Neural cell (in vitro differentiated cells): ENCODE measurements around the gene GOLGA6L6.
"Not testable (repeated sequence)": the region's sequence is repeated elsewhere in the genome, so short reads cannot be mapped to it uniquely, and the experiment has no call there.

Source experiments
- EP300 ChIP-seq: fragments of 450-650 bp; conservative IDR thresholded peaks from 2 replicates; pipeline ENCODE4 v1.6.1; 2014; ENCODE audit warnings: antibody characterized with exemption, mild to moderate bottlenecking, moderate library complexity; ENCODE audit not compliant: poor library complexity, severe bottlenecking
- EZH2 ChIP-seq: fragments of 200-600, 300-800 bp; shearing (Covaris generic), sonication (generic); IDR thresholded peaks from 2 replicates; pipeline ENCODE4 v1.6.1; 2014; ENCODE audit warnings: antibody characterized with exemption, low read length, borderline replicate concordance, mild to moderate bottlenecking; ENCODE audit not compliant: insufficient read depth, poor library complexity, severe bottlenecking
- MXI1 ChIP-seq: fragments of 450-650 bp; conservative IDR thresholded peaks from 2 replicates; pipeline ENCODE4 v1.6.1; 2014; ENCODE audit warnings: antibody characterized with exemption, mild to moderate bottlenecking; ENCODE audit not compliant: poor library complexity, severe bottlenecking
- POLR2AphosphoS5 ChIP-seq: IDR thresholded peaks from 2 replicates; pipeline ENCODE4 v1.6.1; 2012
- SMC3 ChIP-seq: fragments of 450-650 bp; conservative IDR thresholded peaks from 2 replicates; pipeline ENCODE4 v1.6.1; 2014; ENCODE audit warnings: antibody characterized with exemption, mild to moderate bottlenecking, moderate library complexity; ENCODE audit not compliant: poor library complexity
- TF ChIP-seq, protein P1 (sequence below): IDR thresholded peaks from 2 replicates; pipeline ENCODE4 v1.6.1; 2012; ENCODE audit warnings: borderline replicate concordance
- TF ChIP-seq, protein P2 (sequence below): fragments of 450-650 bp; IDR thresholded peaks from 2 replicates; pipeline ENCODE4 v1.5.1; 2014; ENCODE audit warnings: antibody characterized with exemption, mild to moderate bottlenecking, moderate library complexity; ENCODE audit not compliant: poor library complexity, severe bottlenecking

DNA sequence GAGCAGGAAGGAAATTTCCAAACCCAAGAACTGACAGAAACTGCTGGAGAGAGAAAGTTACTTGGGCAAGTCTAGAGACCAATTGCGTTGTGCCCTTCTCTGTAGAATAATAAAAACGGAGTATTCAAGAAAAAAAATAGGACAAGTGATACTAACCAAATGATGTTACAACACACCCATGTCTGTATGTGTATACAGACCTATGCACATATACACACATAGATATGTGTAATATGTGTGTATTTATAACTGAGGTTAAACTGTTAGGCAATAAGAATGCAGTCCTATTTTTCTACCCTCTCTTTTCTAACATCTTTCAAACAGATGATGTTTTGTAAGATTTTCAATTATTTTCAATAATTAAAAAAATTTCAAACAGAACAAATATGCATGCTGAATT, 48.5 kb upstream of the GOLGA6L6 start:
- TF ChIP-seq, protein P1, sequence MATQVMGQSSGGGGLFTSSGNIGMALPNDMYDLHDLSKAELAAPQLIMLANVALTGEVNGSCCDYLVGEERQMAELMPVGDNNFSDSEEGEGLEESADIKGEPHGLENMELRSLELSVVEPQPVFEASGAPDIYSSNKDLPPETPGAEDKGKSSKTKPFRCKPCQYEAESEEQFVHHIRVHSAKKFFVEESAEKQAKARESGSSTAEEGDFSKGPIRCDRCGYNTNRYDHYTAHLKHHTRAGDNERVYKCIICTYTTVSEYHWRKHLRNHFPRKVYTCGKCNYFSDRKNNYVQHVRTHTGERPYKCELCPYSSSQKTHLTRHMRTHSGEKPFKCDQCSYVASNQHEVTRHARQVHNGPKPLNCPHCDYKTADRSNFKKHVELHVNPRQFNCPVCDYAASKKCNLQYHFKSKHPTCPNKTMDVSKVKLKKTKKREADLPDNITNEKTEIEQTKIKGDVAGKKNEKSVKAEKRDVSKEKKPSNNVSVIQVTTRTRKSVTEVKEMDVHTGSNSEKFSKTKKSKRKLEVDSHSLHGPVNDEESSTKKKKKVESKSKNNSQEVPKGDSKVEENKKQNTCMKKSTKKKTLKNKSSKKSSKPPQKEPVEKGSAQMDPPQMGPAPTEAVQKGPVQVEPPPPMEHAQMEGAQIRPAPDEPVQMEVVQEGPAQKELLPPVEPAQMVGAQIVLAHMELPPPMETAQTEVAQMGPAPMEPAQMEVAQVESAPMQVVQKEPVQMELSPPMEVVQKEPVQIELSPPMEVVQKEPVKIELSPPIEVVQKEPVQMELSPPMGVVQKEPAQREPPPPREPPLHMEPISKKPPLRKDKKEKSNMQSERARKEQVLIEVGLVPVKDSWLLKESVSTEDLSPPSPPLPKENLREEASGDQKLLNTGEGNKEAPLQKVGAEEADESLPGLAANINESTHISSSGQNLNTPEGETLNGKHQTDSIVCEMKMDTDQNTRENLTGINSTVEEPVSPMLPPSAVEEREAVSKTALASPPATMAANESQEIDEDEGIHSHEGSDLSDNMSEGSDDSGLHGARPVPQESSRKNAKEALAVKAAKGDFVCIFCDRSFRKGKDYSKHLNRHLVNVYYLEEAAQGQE: not testable (repeated sequence)
- TF ChIP-seq, protein P2, sequence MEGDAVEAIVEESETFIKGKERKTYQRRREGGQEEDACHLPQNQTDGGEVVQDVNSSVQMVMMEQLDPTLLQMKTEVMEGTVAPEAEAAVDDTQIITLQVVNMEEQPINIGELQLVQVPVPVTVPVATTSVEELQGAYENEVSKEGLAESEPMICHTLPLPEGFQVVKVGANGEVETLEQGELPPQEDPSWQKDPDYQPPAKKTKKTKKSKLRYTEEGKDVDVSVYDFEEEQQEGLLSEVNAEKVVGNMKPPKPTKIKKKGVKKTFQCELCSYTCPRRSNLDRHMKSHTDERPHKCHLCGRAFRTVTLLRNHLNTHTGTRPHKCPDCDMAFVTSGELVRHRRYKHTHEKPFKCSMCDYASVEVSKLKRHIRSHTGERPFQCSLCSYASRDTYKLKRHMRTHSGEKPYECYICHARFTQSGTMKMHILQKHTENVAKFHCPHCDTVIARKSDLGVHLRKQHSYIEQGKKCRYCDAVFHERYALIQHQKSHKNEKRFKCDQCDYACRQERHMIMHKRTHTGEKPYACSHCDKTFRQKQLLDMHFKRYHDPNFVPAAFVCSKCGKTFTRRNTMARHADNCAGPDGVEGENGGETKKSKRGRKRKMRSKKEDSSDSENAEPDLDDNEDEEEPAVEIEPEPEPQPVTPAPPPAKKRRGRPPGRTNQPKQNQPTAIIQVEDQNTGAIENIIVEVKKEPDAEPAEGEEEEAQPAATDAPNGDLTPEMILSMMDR: not testable (repeated sequence)
- TF ChIP-seq EZH2, POLR2AphosphoS5, SMC3, EP300, MXI1: not testable (repeated sequence)
